Measurements from ENCODE around the gene WDFY2. TPM values are rescaled to one million over a fixed set of nuclear protein-coding genes. Genes with fewer than 3 reads are reported as not detected.

WDFY2 gene
- total RNA-seq, 2 experiments from 2014 or later: 12.7 to 15.5 TPM

GRCh38 chr13:51620165-51620983 is 36.1 kb downstream of the WDFY2 start:
- Mint-ChIP-seq H3K27ac (peak overlapping the region; percentile 14), H3K36me3 (peaks cover 11% of the 10 kb centered on the region), H3K4me1 (peaks cover 21% of the 10 kb centered on the region), H3K9me3 (no peaks in the 10 kb centered on the region), H3K4me3 (no peak overlapping the region), H3K27me3 (no peaks in the 10 kb centered on the region)
- no peak for ATAC-seq (ENCODE audit: low read depth)
- no peak for DNase-seq
- POLR2A ChIA-PET: interaction anchor here (1.1 to 1.4 kb wide), 2 partner anchors 15 to 167 kb away, joined by 3 to 5 read pairs; partner anchors contain the start of gene INTS6

- peaks cover 9% of the 10 kb centered on the region for H3K36me3 Mint-ChIP-seq
- DNase-seq: no peak
- H3K27ac Mint-ChIP-seq: no peak overlapping the region
- peaks cover 21% of the 10 kb centered on the region for H3K4me1 Mint-ChIP-seq
- no peaks in the 10 kb centered on the region for H3K9me3 Mint-ChIP-seq
- POLR2A ChIA-PET: interaction anchor here (1.1 kb wide), 1 partner anchor 14 kb away, joined by 3 read pairs; no protein-coding TSS in a partner anchor
- H3K4me3 Mint-ChIP-seq: no peak overlapping the region
- ATAC-seq (ENCODE audit: low read depth): no peak
- H3K27me3 Mint-ChIP-seq: no peaks in the 10 kb centered on the region
These were observed 37.3 kb downstream of the WDFY2 start for GRCh38 chr13:51621602-51622001.

- H3K9me3 Mint-ChIP-seq: no peaks in the 10 kb centered on the region
- POLR2A ChIA-PET: interaction anchor here (1.2 kb wide), 1 partner anchor 9 kb away, joined by 4 read pairs; no protein-coding TSS in a partner anchor
- H3K27ac Mint-ChIP-seq: no peak overlapping the region
- peaks cover 5% of the 10 kb centered on the region for H3K36me3 Mint-ChIP-seq
- DNase-seq: no peak
- no peak overlapping the region for H3K4me3 Mint-ChIP-seq
- no peaks in the 10 kb centered on the region for H3K27me3 Mint-ChIP-seq
- H3K4me1 Mint-ChIP-seq: peaks cover 21% of the 10 kb centered on the region
- no peak for ATAC-seq (ENCODE audit: low read depth)
These were observed 39.2 kb downstream of the WDFY2 start for GRCh38 chr13:51623473-51623872.

- no peak for DNase-seq
- Mint-ChIP-seq H3K27me3 (no peaks in the 10 kb centered on the region), H3K36me3 (peaks cover 5% of the 10 kb centered on the region), H3K4me3 (no peak overlapping the region), H3K4me1 (peaks cover 21% of the 10 kb centered on the region), H3K9me3 (no peaks in the 10 kb centered on the region), H3K27ac (no peak overlapping the region)
- no peak for ATAC-seq (ENCODE audit: low read depth)
- POLR2A ChIA-PET: interaction anchor here (1.2 kb wide), 1 partner anchor 10 kb away, joined by 4 read pairs; no protein-coding TSS in a partner anchor
These were observed 39.9 kb downstream of the WDFY2 start for GRCh38 chr13:51624207-51624606.

GRCh38 chr13:51624695-51625345 is 40.6 kb downstream of the WDFY2 start:
- Mint-ChIP-seq H3K4me3 (no peak overlapping the region), H3K4me1 (peaks cover 19% of the 10 kb centered on the region), H3K27me3 (no peaks in the 10 kb centered on the region), H3K27ac (no peak overlapping the region), H3K9me3 (no peaks in the 10 kb centered on the region), H3K36me3 (peaks cover 3% of the 10 kb centered on the region)
- no peak for ATAC-seq (ENCODE audit: low read depth)
- POLR2A ChIA-PET: no interaction called here
- DNase-seq: no peak

DNA sequence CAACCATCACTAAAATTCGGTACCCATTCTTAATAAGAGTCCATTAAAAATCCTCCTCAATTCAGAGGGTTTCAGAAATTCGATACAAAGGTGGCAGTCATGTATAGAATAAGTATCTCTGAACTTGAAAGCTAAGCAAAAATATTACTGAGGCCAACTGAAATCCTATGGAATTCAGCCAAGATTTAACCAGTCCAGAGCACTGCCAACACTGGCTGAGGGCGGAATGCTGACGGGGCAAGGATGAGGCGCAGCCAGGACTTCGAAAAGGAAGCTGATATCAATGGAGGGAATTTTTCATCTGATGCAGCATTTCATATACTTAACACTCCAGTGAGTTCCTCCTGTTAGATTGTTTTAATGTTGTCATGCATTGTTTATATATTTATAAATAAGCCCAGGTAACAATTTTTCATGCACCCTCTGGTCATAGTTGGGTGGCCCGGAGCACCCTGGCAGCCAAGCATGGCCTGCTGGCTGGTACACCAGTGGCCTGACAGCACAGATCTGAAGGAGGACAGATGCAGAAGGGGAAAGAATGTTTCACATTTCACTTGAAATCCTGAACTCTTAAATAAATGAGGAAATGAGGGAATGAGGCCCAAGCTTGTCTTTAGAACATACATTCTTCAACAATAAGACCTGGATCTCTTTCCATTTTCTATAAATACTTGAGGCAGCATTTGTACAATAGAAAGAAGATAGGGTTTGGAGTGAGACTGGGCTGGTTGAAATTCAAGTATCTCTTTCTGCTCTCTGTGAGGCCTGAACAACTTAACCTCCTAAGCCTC is 41.5 kb downstream of the WDFY2 start:
- H3K4me3 Mint-ChIP-seq: no peak overlapping the region
- POLR2A ChIA-PET: no interaction called here

GRCh38 chr13:51626749-51627148 is 42.5 kb downstream of the WDFY2 start:
- Mint-ChIP-seq H3K4me1 (peaks cover 21% of the 10 kb centered on the region), H3K36me3 (peaks cover 3% of the 10 kb centered on the region), H3K27me3 (no peaks in the 10 kb centered on the region), H3K9me3 (no peaks in the 10 kb centered on the region), H3K27ac (no peak overlapping the region), H3K4me3 (no peak overlapping the region)
- no peak for ATAC-seq (ENCODE audit: low read depth)
- POLR2A ChIA-PET: no interaction called here
- no peak for DNase-seq

More for the DNA sequence above, 41.5 kb downstream of the WDFY2 start:
- H3K36me3 Mint-ChIP-seq: peaks cover 3% of the 10 kb centered on the region
- DNase-seq (no peak), ATAC-seq (ENCODE audit: low read depth) (no peak)
- H3K4me1 Mint-ChIP-seq: peaks cover 21% of the 10 kb centered on the region
- no peaks in the 10 kb centered on the region for H3K9me3 Mint-ChIP-seq
- no peaks in the 10 kb centered on the region for H3K27me3 Mint-ChIP-seq
- no peak overlapping the region for H3K27ac Mint-ChIP-seq

DNA sequence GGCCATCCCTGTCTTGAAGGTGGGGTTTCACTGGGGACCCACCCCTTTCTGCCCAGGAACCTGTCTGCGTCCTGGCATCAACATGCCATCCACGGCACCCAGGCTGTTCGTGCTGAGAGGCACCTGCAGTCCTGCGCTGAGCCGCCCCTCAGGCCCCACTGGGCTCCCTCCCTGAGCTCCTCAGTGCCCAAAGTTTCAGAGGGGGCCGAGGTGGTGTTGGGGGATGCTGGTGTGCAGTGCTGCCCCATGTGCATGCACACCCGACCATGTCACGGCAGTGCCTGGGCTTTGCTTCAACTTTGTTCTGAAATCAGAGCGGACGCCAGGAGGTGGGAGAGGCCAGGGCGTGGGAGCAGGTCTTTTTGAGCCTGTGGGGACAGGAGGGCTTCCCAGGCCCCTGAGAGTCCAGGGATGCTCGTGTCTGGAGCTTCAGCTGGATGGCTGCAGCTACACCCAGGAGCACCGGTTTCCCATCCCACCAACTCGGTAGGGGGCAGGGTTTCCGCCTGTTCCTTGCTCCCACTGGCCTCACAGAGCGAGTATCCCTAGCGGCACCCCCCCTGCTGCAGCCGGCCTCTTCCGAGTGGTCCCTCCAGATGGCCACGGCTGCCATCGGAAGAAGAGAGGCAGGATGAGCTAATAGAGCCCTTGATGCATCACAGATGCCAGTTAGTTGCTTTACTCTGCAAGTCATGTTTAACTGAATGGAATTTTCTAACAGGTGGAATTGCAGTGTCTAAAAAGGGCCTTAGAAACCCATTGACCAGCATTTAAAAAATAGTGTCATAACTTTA is 44.0 kb downstream of the WDFY2 start:
- ATAC-seq (ENCODE audit: low read depth): no peak
- H3K27ac Mint-ChIP-seq: no peak overlapping the region
- H3K27me3 Mint-ChIP-seq: no peaks in the 10 kb centered on the region
- no peak for DNase-seq
- POLR2A ChIA-PET: no interaction called here
- peaks cover 24% of the 10 kb centered on the region for H3K4me1 Mint-ChIP-seq
- no peaks in the 10 kb centered on the region for H3K9me3 Mint-ChIP-seq
- H3K36me3 Mint-ChIP-seq: peaks cover 2% of the 10 kb centered on the region
- H3K4me3 Mint-ChIP-seq: no peak overlapping the region

DNA sequence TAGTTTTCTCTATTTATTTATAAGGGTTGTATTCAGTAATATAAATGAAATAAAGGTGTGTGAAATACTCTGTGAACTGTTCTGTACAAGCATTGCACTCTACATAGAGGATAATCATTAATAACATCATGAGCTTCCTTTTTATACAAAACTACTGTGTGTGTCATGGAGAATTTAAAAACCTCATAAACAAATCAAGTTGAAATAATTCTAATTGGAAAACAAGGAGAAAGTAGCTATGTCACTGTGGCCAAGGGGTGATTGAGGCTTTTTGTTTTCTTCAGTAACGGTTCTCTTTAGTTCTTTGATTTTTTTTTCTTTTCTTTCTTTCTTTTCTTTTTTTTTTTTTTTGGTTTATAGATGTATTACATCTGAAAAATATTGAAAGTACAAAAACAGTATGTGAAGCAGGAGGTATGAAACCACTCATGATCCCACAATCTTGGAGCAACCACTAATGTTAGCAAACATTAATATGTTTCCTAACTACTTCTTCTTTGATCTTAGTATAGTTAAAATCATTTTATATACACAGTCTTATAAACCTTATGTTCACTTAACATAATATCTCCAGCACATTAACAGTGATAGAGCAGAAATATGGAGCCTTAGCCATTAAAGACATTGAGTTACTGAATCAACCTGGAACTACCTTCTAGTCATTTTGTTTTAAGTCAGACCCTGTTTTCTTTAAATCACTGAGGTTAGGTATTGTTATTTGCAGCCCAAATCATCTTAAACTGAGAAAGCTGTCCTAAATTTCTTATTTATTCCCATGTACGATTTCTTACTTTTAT is 45.4 kb downstream of the WDFY2 start:
- Mint-ChIP-seq H3K4me1 (peaks cover 13% of the 10 kb centered on the region), H3K36me3 (peaks cover 2% of the 10 kb centered on the region), H3K4me3 (no peak overlapping the region), H3K27me3 (no peaks in the 10 kb centered on the region), H3K9me3 (peaks cover 1% of the 10 kb centered on the region), H3K27ac (no peak overlapping the region)
- ATAC-seq (ENCODE audit: low read depth) (no peak), DNase-seq (no peak)
- POLR2A ChIA-PET: interaction anchor here (0.6 kb wide), 1 partner anchor 188 kb away, joined by 4 read pairs; no protein-coding TSS in a partner anchor

- ATAC-seq (ENCODE audit: low read depth) (no peak), DNase-seq (no peak)
- Mint-ChIP-seq H3K4me1 (peaks cover 16% of the 10 kb centered on the region), H3K27me3 (no peaks in the 10 kb centered on the region), H3K4me3 (no peak overlapping the region), H3K9me3 (peaks cover 1% of the 10 kb centered on the region), H3K27ac (no peak overlapping the region), H3K36me3 (peaks cover 2% of the 10 kb centered on the region)
- POLR2A ChIA-PET: interaction anchor here (0.6 kb wide), 1 partner anchor 189 kb away, joined by 4 read pairs; no protein-coding TSS in a partner anchor
These were observed 46.0 kb downstream of the WDFY2 start for GRCh38 chr13:51630288-51630615.

DNA sequence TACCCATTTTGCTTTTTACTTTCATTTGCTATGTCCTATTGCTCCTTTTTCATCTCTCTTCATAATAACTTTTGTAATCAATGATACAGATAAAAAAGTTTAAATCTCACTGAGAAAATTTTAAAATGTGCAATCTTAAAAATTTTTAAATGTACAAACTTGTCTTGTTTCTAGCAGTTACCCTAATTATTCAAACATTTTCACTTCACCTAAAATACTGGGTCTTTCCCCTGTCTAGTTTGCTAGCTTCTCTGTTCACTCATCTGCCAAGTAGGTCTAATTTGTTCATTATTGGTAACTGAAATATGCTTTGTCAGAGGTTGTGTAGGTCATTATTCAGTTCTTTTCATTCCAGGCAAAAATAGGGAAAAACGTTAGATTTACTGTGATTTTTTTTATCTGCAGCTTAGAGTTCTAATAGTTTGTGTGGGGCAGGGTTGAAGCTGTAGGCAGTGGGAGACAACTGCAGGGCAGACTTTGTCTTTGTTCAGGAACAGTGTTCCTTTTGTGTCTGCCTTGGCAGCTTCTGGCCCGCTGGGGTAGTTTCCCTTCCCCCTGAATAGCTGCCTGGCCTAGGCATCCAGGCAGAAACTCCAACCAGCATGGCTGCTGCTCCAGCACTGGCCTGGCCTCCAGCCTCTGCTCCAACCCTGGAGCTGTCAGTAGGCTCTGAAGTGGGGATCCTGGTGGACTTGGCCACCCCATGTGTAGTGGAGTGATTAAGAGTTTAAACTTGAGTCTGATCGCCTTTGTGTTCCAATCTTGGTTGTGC is 48.5 kb downstream of the WDFY2 start:
- no peak overlapping the region for H3K27ac Mint-ChIP-seq
- ATAC-seq (ENCODE audit: low read depth) (no peak), DNase-seq (no peak)
- peaks cover 1% of the 10 kb centered on the region for H3K9me3 Mint-ChIP-seq
- POLR2A ChIA-PET: interaction anchor here (0.6 to 0.7 kb wide), 2 partner anchors 314 to 482 kb away, joined by 3 to 4 read pairs; no protein-coding TSS in a partner anchor
- peaks cover 24% of the 10 kb centered on the region for H3K4me1 Mint-ChIP-seq
- H3K27me3 Mint-ChIP-seq: no peaks in the 10 kb centered on the region
- peaks cover 2% of the 10 kb centered on the region for H3K36me3 Mint-ChIP-seq
- no peak overlapping the region for H3K4me3 Mint-ChIP-seq
